ENCODE data around the gene ZNF493. TPM values are rescaled to one million over a fixed set of nuclear protein-coding genes. Genes with fewer than 3 reads are reported as not detected.

Gene ZNF493
- total RNA-seq, result 10 to 100 TPM; 11.5 to 11.8 TPM
- long read RNA-seq, partial matches to known transcripts, result 0 of 1 reads
- long read RNA-seq, other reads (novel, unspliced or antisense), result 1 of 1 reads

DNA sequence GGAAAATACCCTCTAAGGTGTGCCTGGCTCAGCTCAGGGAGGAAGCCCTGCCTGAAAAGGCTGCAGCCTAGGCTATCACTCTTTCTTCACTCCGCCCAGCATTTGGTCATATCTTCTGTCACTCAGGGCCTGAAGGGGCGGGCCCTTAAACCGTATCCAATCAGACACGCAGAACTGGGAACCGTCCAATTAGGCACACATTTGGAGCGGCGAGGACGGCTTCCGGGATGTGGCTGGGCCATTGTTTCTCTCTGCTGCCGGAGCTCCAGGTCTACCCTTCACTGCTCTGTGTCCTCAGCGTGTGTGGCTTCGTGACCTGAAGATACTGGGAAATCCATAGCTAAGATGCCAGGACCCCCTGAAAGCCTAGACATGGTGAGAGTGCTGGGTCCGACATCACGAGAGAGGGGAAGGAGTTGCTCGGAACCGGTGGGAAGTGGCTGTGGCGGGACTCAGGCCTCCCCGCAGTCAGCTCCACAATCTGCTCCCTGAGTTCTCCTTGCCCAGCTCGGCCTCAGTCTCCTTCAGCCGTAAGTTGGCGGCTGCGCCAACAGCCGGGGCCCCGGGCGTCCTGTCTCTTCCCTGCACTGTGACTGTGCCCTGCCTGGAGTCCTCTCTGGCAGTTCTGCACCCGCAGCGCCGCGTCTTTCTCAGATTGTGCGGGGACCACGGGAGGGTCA lies at the start of gene ZNF493:
Gene ZNF493 (plus strand): TSS at position 241 of the 680 bp plus-strand sequence. CDS start 105 bp downstream, at position 346.
- DNase-seq (peak; percentile 96), ATAC-seq (peak; percentile 100)
- intact Hi-C loops (cut with DNase I), result loop anchor here in 1 of 2 donors (10.0 kb wide), 1 partner anchor 832 kb away; the partner anchor contains the start of gene ZNF737

DNA sequence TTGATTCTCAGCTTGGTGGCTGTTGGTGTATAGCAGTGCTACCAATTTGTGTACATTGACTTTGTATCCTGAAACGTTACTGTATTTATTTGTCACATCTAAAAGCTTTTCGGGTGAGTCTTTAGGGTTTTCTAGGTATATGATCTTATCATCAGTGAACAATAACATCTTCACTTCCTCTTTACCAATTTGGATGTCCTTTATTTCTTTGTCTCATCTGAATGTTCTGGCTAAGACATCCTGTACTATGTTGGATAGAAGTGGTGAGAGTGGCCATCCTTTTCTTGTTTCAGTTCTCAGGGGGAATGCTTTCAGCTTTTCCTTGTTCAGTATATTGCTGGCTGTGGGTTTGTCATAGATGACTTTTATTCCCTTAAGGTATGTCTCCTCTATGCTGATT lies 44.1 kb upstream of the ZNF493 start:
- ATAC-seq, result no peak
- intact Hi-C loops (cut with DNase I), result no loop called here
- no peak for DNase-seq

DNA sequence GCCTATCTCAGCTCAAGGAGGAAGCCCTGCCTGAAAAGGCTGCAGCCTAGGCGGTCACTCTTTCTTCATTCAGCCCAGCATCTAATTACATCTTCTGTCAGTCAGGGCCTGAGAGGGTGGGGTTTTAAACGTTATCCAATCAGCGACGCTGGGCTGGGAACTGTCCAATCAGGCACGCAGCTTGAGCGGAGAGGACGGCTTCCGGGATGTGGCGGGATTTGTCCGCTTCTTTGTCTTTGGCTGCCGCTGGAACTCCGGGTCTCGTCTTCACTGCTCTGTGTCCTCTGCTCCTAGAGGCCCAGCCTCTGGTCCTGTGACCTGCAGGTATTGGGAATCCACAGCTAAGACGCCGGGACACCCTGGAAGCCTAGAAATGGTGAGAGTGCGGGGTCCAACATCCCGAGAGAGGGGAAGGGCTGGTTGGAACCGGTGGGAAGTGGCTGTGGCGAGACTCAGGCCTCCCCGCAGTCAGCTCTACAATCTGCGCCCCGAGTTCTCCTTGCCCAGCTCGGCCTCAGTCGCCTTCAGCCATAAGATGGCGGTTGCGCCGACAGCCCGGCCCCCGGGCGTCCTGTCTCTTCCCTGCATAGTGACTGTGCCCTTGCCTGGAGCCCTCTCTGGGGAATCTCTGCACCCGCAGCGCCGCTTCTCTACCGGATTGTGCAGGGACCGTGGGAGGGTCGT lies 38.0 kb upstream of the ZNF493 start, which contains the start of gene ZNF738:
Gene ZNF738 (plus strand): TSS at position 233 of the 684 bp plus-strand sequence. CDS start 141 bp downstream, at position 374.
- peak; percentile 94 for DNase-seq
- intact Hi-C loops (cut with DNase I), result loop anchor here in 1 of 2 donors (1.0 kb wide), 1 partner anchor 31 kb away; no protein-coding TSS in a partner anchor

DNA sequence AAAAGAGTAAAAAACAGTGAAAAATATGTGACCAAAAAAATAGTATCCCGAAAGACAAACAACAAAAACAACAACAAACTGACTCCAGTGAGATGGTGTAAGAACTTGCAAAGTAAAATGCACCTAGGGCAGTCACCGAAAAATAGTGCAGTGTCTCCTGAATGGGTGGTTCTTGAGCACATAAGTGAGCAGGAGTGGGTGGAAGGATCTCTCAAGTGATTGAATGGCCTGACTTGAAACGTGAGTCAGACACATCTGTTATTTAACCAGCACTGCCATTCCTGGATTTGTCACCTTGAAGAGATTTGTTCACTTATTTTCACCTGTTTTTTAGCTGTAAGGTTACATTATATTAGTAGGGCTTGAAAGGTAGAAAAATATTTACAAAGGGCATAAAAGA lies 34.6 kb upstream of the ZNF493 start:
- no peak for DNase-seq
- no peak for ATAC-seq
- intact Hi-C loops (cut with DNase I), result no loop called here

More for the DNA sequence above, 38.0 kb upstream of the ZNF493 start, which contains the start of gene ZNF738:
- peak; percentile 100 for ATAC-seq

DNA sequence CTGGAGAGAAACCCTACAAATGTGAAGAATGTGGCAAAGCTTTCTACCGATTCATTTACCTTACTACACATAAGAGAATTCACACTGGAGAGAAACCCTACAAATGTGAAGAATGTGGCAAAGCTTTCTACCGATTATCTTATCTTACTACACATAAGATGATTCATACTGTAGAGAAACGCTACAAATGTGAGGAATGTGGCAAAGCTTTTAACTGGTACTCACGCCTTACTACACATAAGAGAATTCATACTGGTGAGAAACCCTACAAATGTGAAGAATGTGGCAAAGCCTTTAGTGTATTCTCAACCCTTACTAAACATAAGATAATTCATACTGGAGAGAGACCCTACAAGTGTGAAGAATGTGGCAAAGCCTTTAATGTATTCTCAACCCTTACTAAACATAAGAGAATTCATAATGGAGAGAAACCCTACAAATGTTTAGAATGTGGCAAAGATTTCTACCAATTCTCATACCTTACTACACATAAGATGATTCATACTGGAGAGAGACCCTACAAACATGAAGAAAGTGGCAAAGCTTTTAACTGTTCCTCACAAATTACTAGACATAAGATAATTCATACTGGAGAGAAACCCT lies 12.9 kb upstream of the ZNF493 start:
- DNase-seq, result no peak
- ATAC-seq, result no peak
- intact Hi-C loops (cut with DNase I), result no loop called here

DNA sequence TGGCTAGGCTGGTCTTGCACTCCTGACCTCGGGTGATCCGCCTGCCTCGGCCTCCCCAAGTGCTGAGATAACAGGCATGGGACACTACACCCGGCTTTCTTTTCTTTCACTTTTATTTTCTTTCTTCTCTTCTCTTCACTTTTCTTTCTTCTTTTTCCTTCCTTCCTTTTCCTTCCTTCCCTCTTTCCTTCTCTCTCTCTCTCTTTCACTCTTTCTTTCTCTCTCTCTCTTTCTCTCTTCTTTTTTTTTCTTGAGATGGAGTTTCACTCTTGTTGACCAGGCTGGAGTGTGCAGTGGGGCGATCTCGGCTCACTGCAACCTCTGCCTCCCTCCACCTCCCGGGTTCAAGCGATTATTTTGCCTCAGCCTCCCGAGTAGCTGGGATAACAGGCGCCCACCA lies 812 bp upstream of the ZNF493 start:
- DNase-seq (no peak), ATAC-seq (no peak)
- intact Hi-C loops (cut with DNase I), result loop anchor here in 1 of 2 donors (10.0 kb wide), 1 partner anchor 831 kb away; the partner anchor contains the start of gene ZNF737

DNA sequence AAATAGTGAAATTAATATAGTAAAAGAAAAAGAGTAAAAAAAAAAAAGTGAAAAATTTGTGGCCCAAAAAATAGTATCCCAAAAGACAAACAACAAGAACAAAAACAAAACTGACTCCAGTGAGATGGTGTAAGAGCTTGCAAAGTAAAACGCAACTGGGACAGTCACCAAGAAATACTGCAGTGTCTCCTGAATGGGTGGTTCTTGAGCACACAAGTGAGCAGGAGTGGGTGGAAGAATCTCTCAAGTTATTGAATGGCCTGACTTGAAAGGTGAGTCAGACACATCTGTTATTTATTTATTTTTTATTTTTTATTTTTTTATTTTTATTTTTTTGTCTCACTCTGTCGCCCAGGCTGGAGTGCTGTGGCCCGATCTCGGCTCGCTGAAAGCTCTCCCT lies 1.9 kb downstream of the ZNF493 start:
- no peak for ATAC-seq
- no peak for DNase-seq
- intact Hi-C loops (cut with DNase I), result loop anchor here in 1 of 2 donors (10.0 kb wide), 1 partner anchor 834 kb away; the partner anchor contains the start of gene ZNF737

DNA sequence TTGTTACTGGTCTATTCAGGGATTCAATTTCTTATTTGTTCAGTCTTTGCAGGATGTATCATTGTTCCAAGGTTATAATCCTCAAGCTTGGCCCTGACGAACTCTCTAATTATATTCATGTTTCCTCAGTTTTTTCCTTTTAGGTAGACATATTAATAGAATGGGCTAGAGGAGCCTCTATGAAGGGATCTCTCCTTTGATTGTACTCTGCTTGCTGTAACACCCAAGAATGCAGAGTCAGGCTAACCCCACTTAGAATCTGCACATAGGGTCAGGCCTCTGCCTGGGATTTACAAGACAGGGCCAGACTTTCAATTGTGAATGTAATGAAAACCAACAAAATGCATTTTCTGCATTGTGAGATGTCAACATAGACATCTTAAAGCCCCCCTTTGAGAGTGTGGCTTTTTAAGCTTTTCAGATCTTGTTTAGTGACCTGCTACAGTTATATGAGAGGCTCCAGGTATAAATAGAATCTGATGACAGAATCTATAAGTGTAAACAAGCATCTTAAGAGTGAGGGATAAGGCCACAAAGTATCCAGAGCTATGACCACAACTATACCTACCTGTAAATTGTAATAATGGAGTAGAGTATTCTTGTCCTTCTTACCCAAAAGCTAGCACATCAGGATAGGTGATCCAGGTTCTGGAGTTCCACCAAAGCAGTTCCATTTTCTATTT lies 5.5 kb downstream of the ZNF493 start:
- DNase-seq, result no peak
- intact Hi-C loops (cut with DNase I), result no loop called here
- no peak for ATAC-seq

DNA sequence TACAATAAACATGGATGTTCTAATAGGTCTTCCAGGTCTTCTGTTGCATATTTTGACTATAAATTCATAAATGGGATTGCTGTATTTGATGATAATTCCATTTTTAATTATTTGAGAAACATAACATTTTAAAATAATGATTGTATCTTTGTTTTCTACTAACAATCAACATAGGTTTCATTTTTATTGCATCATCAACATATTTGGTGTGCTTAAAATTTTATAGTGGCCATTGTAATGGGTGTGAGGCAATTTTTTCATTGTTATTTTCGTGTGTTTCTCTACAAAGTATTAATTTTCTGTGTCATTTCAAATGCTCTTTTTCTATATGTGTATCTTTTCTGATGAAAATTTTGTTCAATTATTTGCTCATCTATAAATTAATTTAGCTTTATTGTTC lies 13.2 kb downstream of the ZNF493 start:
- intact Hi-C loops (cut with DNase I), result no loop called here
- DNase-seq, result no peak
- ATAC-seq, result no peak

DNA sequence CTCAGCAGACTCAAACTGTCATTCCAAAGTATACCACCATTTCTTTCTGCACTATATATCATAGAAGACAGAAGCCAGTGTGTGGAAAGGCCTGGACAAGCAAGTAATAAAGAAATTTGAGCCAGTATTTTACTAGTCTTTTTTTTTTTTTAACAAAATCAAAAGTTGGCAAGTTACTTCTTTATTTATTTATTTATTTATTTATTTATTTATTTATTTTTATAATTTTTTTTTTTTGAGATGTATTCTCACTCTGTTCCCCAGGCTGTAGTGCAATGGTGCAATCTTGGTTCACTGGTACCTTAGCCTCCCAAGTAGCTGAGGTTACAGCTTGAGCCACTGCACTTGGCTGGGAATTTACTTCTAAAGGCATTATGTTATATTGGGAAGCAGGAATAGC lies 25.3 kb downstream of the ZNF493 start:
- intact Hi-C loops (cut with DNase I), result no loop called here
- DNase-seq, result no peak

DNA sequence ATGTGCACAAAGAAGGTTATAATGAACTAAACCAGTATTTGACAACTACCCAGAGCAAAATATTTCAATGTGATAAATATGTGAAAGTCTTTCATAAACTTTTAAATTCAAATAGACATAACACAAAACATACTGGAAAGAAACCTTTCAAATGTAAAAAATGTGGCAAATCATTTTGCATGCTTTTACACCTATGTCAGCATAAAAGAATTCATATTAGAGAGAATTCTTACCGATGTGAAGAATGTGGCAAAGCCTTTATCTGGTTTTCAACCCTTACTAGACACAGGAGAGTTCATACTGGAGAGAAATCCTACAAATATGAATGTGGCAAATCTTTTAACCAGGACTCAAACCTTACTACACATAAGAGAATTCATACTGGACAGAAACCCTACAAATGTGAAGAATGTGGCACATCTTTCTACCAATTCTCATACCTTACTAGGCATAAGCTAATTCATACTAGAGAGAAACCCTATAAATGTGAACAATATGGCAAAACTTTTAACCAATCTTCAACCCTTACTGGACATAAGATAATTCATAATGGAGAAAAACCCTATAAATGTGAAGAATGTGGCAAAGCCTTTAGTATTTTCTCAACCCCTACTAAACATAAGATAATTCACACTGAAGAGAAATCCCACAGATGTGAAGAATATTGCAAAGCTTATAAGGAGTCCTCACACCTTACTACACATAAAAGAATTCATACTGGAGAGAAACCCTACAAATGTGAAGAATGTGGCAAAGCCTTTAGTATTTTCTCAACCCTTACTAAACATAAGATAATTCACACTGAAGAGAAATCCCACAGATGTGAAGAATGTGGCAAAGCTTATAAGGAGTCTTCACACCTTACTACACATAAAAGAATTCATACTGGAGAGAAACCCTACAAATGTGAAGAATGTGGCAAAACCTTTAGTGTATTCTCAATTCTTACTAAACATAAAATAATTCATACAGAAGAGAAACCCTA lies 26.4 kb downstream of the ZNF493 start:
- intact Hi-C loops (cut with DNase I), result no loop called here
- no peak for DNase-seq

More for the DNA sequence above, 25.3 kb downstream of the ZNF493 start:
- no peak for ATAC-seq

DNA sequence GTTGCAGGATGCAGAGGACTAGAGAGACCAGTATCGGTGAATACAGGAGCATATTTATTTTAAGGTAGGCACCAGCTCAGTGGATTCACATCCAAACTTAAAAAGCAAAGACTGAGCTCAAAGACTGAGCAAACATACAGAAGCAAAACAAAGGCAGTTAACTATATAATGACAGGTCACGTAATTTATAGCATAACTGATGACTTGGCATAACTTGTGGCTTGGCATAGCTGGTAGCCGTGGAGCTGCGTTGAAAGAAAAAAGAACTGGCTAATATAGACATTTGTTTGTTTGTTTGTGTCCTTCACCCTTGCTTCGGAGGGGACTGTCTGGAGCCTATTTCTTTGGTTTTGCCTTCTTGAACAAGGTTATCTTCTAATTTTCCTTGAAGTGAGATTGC lies 33.7 kb downstream of the ZNF493 start:
- no peak for ATAC-seq
- no peak for DNase-seq
- intact Hi-C loops (cut with DNase I), result no loop called here

More for the DNA sequence above, 26.4 kb downstream of the ZNF493 start:
- ATAC-seq, result no peak

DNA sequence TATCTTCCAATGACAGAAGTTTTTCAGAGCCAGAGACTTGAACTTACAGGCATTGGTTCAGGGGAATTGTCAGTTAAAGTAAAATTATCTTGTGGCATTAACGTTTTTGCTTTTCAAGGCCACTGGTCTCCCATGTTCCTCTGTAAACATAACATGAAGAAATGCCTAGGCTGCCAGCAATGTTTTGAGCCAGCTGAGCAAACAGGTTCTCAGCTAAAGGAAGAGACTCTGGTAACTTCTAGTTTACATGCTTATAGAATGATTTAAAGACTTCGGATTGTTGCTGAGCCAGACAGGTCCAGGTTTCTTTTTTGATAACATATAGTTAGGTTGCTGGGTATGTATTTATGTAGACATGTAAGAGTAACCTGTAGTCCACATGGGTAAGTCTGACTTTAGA lies 35.7 kb downstream of the ZNF493 start:
- intact Hi-C loops (cut with DNase I), result no loop called here
- ATAC-seq (no peak), DNase-seq (no peak)

DNA sequence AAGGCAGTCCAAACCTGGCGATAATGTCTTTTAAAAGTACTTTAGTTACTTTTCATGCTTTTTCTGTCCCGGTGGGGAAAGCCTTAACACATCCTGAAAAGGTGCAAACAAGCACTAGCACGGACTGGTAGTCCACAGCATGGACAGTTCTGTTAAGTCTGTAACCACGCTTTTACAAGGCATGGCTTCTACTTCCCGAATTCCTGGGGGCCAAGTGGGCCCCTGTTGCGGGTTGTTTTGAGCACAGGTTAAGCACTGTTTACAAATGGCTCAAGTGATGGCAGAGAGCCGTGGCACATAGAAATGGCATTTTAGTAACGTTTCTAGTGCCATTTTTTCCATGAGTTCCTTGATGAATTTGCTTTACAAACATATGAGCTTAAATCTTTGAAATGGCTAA lies 37.6 kb downstream of the ZNF493 start:
- intact Hi-C loops (cut with DNase I), result no loop called here
- DNase-seq (no peak), ATAC-seq (no peak)

DNA sequence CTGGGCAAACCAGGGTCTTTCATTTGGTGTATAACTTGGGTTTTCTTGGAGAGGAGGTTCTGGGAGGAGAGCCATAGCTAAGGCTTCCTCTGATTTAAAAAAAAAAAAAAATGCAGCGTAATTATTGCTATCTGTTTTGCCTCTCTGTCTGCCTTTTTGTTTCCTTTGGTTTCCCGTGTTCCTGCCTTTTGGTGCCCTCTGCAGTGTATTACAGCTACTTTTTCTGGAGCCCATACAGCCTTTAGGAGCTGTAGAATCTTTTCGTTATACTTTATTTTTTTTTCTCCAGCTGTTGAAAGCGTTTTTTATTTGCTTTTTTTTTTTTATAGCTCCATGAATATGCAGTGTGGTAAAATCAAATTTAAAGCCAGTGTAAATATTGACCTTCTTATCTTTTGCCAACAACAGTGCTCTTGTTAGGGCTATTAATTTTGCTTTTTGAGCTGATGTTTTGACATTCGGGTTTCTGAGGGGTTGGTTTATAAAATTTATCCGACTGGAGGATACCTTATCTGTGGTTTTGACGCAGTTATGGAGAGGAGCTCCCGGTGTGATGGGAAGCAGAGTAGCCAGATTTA lies 38.1 kb downstream of the ZNF493 start:
- DNase-seq, result no peak
- no peak for ATAC-seq
- intact Hi-C loops (cut with DNase I), result no loop called here

DNA sequence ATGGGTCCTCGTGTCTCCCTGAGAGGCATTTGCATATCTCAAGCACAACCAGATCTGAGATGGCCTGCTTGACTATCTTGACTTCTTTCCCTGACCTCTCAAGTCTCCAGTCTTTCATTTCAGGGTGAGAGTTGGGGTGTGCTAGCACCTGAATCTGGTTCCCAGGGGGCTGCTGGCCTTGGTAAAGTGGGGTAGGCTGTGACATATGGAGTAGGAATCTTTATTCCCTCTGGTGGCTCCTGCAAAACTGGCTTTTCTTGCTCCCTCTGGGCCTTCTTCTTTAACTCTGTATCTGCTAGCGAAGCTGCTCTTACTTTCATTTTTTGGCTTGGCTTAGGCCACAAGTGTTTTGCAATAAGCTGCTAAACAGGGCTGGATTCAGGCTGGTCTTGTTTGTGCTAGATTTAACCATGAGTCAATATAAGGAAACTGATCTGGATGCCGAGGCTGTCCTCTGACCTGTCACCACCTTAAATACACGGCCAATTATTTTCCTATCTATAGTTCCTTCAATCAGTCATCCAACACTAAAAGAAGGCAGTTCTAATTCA lies 42.3 kb downstream of the ZNF493 start:
- DNase-seq, result no peak
- peak; percentile 71 to 89 for ATAC-seq
- intact Hi-C loops (cut with DNase I), result no loop called here

DNA sequence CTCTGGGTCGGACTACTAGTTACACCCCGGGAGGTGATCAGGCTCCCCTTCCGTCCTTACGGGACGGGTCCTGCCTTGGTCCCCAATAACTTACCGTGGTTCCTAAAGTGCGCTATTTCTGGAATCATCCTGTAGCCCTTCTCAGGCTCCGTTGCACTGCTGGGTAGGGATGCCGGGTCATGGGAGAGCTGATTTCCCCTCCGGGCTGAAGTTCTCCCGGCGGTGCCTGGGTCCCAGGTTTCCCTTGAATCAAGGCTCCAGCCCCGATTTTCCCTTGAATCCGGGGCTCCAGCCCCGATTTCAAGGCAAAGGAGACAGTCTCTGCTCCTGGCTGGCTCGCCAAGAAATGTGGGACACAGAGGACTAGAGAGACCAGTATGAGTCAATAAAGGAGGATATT lies 43.4 kb downstream of the ZNF493 start:
- ATAC-seq (no peak), DNase-seq (no peak)
- intact Hi-C loops (cut with DNase I), result no loop called here

All from left cardiac atrium (tissue), 4 donors.